ENCODE measurements around the gene NR6A1. TPM values are rescaled to one million over a fixed set of nuclear protein-coding genes. Genes with fewer than 3 reads are reported as not detected.

The NR6A1 gene
- total and polyA plus RNA-seq, 4 experiments from 2014 or later: 0.06 TPM; not detected in 3

DNA sequence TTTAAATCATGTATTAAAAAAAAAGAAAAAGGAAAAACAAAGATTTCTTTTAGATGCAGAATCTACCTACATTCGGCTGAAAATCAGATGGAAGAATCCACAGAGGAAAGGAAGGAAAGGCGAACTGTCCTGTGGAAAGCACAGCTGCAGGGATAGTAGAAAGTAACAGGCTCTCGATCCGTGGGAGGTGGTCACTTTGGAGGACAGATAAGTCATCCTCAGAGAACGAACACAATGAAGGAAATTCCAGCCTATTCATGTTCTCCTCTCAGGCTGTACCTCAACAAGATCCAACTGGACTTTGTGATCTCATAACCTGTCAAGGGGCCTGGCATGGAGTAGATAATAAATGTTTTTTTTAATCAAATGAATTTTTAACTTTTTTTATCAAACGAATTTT lies 72.8 kb downstream of the NR6A1 start:
- H3K27ac Mint-ChIP-seq: no peak overlapping the region
- Histone ChIP-seq H3K27me3 (ENCODE audit: insufficient read depth, low read length) (no peaks in the 10 kb centered on the region), H3K27ac (ENCODE audit: low read depth, low read length) (no peak overlapping the region), H3K4me1 (ENCODE audit: insufficient read depth, low read length) (no peaks in the 10 kb centered on the region), H3K4me3 (ENCODE audit: low read length in 2 of 2) (no peak overlapping the region), H3K9me3 (ENCODE audit: control insufficient read depth in 1 of 2, low read length in 2 of 2) (no peaks in the 10 kb centered on the region), H3K36me3 (ENCODE audit: insufficient read depth, low read length) (no peaks in the 10 kb centered on the region)
- H3K4me3 Mint-ChIP-seq: no peak overlapping the region
- ChIA-PET CTCF (ENCODE audit: partially characterized antibody) (interaction anchor here (1.3 to 1.6 kb wide), 2 partner anchors 10 to 20 kb away, joined by 3 read pairs; no protein-coding TSS in a partner anchor), POLR2A (ENCODE audit: partially characterized antibody) (no interaction called here)
- peaks cover 0 to 2% of the 10 kb centered on the region in 2 donors for H3K27me3 Mint-ChIP-seq
- intact Hi-C loops (cut with micrococcal nuclease): no loop called here
- no peaks in the 10 kb centered on the region for H3K36me3 Mint-ChIP-seq
- DNase-seq: no peak
- H3K4me1 Mint-ChIP-seq: no peaks in the 10 kb centered on the region
- H3K9me3 Mint-ChIP-seq: no peaks in the 10 kb centered on the region

DNA sequence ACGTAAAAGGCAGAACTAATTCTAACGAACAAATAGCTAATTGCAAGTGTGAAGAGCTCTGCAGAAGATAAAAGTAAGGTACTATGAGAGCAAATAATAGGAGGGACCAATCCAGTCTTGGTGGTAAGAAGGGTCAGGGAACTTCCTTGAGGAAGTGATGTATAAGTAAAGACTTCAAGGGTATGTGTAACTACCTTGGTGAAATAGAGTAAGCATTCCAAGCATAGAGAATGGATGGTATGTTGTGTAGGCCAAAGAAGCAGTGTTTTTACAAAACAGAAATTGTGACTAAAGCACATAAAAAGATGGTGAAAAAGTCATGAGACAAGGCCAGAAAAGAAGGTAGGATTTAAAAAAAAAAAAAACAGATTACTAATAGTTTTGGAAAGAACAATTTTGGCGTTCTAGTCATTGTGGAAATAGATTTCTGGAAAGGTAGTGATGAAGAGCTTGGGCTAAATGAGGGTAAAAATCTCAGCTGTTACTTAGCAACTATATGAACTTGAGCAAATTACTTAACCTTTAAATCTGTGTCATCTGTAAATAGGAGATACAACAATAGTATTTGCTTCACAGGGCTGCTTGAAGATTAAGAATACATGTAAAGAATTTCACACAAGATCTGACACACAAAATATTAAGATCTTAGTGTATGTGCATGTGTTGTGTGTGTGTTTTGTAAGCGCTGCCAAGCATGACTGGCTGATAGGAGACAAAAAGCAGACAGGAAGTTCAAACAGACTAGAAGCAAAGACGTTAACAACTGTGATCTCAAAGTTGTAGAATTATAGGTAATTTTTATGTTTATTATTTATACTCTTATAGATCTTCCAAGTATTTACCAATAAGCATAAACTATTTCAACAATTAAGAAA lies 73.5 kb downstream of the NR6A1 start:
- Histone ChIP-seq H3K27me3 (ENCODE audit: insufficient read depth, low read length) (no peaks in the 10 kb centered on the region), H3K4me3 (ENCODE audit: low read length in 2 of 2) (no peak overlapping the region), H3K4me1 (ENCODE audit: insufficient read depth, low read length) (no peaks in the 10 kb centered on the region), H3K36me3 (ENCODE audit: insufficient read depth, low read length) (no peaks in the 10 kb centered on the region), H3K9me3 (ENCODE audit: control insufficient read depth in 1 of 2, low read length in 2 of 2) (no peaks in the 10 kb centered on the region), H3K27ac (ENCODE audit: low read depth, low read length) (no peak overlapping the region)
- ChIA-PET CTCF (ENCODE audit: partially characterized antibody) (interaction anchor here (0.7 to 1.6 kb wide), 2 partner anchors 20 to 1159 kb away, joined by 3 read pairs; no protein-coding TSS in a partner anchor), POLR2A (ENCODE audit: partially characterized antibody) (no interaction called here)
- peaks cover 1 to 2% of the 10 kb centered on the region in 2 donors for H3K27me3 Mint-ChIP-seq
- no peaks in the 10 kb centered on the region for H3K4me1 Mint-ChIP-seq
- H3K9me3 Mint-ChIP-seq: no peaks in the 10 kb centered on the region
- intact Hi-C loops (cut with micrococcal nuclease): no loop called here
- no peaks in the 10 kb centered on the region for H3K36me3 Mint-ChIP-seq
- H3K4me3 Mint-ChIP-seq: no peak overlapping the region
- H3K27ac Mint-ChIP-seq: no peak overlapping the region
- no peak for DNase-seq

DNA sequence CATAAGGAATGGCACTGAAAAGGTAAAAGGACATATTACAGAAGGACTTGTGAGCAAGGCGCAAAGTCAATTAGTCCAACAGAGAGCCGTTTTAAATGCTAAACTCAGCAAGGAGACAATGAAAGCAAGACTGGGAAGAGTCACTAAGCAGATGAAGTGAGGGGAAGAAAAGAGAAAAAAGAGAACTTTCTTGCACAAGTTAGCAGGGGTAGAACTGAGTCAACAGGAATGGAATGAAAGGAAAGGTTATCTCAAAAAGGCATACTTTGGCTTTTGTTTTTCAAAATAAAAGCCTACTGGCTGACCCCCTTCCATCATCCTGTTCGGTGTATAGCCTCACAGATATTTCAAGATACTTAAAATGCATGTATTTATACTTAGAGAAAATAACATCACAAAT lies 75.0 kb downstream of the NR6A1 start:
- CTCF ChIA-PET (ENCODE audit: partially characterized antibody): no interaction called here
- no peaks in the 10 kb centered on the region for H3K4me1 Mint-ChIP-seq

DNA sequence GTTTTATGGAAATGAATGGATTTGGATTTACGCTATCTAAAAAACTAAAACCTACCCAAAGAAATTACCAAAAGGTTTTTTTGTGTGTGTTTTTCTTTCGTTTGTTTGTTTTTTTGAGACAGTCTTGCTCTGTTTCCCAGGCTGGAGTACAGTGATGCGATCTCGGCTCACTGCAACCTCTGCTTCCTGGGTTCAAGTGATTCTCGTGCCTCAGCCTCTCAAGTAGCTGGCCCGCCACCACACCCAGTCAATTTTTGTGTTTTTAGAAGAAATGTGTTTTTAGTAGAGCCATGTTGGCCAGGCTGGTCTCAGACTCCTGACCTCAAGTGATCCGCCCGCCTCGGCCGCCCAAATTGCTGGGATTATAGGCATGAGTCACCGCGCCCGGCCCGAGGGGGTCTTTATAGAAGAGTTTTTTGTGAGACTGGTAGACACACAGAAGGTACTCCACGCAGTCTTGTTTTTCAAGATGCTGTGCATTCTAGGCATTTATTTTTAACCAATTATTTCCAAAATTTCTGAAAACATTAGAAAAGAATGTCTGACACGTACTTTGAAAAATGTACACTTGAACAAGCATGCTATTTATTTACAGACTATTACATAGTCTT lies 75.7 kb downstream of the NR6A1 start:
- H3K4me1 ChIP-seq (ENCODE audit: insufficient read depth, low read length): no peaks in the 10 kb centered on the region
- POLR2A ChIA-PET (ENCODE audit: partially characterized antibody): no interaction called here
- H3K27ac Mint-ChIP-seq: no peak overlapping the region
- peaks cover 0 to 2% of the 10 kb centered on the region in 2 donors for H3K27me3 Mint-ChIP-seq
- no peak overlapping the region for H3K4me3 Mint-ChIP-seq
- H3K4me3 ChIP-seq (ENCODE audit: low read length in 2 of 2): no peak overlapping the region
- H3K9me3 ChIP-seq (ENCODE audit: control insufficient read depth in 1 of 2, low read length in 2 of 2): no peaks in the 10 kb centered on the region
- H3K9me3 Mint-ChIP-seq: no peaks in the 10 kb centered on the region
- H3K4me1 Mint-ChIP-seq: no peaks in the 10 kb centered on the region
- CTCF ChIA-PET (ENCODE audit: partially characterized antibody): no interaction called here
- DNase-seq: no peak
- no peaks in the 10 kb centered on the region for H3K36me3 Mint-ChIP-seq
- no peaks in the 10 kb centered on the region for H3K36me3 ChIP-seq (ENCODE audit: insufficient read depth, low read length)
- intact Hi-C loops (cut with micrococcal nuclease): no loop called here
- H3K27ac ChIP-seq (ENCODE audit: low read depth, low read length): no peak overlapping the region
- no peaks in the 10 kb centered on the region for H3K27me3 ChIP-seq (ENCODE audit: insufficient read depth, low read length)

More for the DNA sequence above, 75.0 kb downstream of the NR6A1 start:
- H3K27me3 Mint-ChIP-seq: peaks cover 0 to 2% of the 10 kb centered on the region in 2 donors
- H3K27ac Mint-ChIP-seq: no peak overlapping the region
- H3K27ac ChIP-seq (ENCODE audit: low read depth, low read length): no peak overlapping the region
- no peaks in the 10 kb centered on the region for H3K36me3 Mint-ChIP-seq
- no peak overlapping the region for H3K4me3 ChIP-seq (ENCODE audit: low read length in 2 of 2)
- H3K27me3 ChIP-seq (ENCODE audit: insufficient read depth, low read length): no peaks in the 10 kb centered on the region
- intact Hi-C loops (cut with micrococcal nuclease): no loop called here
- DNase-seq: no peak
- no peaks in the 10 kb centered on the region for H3K9me3 Mint-ChIP-seq
- H3K36me3 ChIP-seq (ENCODE audit: insufficient read depth, low read length): no peaks in the 10 kb centered on the region
- H3K9me3 ChIP-seq (ENCODE audit: control insufficient read depth in 1 of 2, low read length in 2 of 2): no peaks in the 10 kb centered on the region
- no peak overlapping the region for H3K4me3 Mint-ChIP-seq
- H3K4me1 ChIP-seq (ENCODE audit: insufficient read depth, low read length): no peaks in the 10 kb centered on the region
- POLR2A ChIA-PET (ENCODE audit: partially characterized antibody): no interaction called here

DNA sequence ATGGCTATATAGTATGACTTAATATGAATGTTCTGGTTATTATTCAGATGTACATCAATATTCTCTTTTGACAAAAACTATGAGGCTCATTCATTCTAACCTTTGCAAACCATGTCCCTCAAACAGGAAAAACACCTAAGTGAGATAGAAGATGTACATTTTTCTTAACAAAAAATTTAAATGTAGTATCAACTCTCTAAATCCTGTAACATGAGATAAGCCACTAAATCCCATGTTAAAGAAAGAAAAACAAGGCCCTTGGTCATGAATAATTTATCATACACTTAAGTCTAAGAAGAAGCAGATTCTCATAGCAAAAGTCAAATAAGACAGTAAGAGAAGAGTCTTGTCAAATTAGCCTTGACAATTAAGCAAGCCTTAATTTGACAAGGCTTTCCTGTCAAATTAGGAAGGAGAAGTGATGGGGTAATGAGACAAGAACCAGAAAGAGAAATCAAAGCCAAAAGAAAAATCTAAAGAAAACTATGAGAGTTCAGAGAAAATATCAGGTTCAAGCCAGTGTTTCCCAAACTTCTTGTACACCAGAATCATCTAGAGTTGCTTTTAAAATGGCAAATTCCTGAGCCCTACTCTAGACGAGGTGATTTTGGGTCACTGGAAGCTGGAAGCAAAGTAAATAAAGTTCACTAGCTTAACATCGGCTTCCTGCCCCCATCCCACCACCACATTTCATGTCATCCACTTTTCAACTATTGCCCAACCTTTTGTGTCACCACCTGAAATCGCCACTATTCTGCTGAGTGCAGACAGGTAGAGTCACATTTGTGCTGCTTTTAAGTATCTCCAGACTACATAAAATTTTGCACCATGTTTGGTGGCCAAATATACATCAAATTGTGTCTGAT lies 76.5 kb downstream of the NR6A1 start:
- H3K36me3 ChIP-seq (ENCODE audit: insufficient read depth, low read length): no peaks in the 10 kb centered on the region
- no peaks in the 10 kb centered on the region for H3K9me3 Mint-ChIP-seq
- H3K27ac ChIP-seq (ENCODE audit: low read depth, low read length): no peak overlapping the region
- H3K27ac Mint-ChIP-seq: no peak overlapping the region
- H3K27me3 ChIP-seq (ENCODE audit: insufficient read depth, low read length): no peaks in the 10 kb centered on the region
- H3K9me3 ChIP-seq (ENCODE audit: control insufficient read depth in 1 of 2, low read length in 2 of 2): no peaks in the 10 kb centered on the region
- DNase-seq: no peak
- ChIA-PET CTCF (ENCODE audit: partially characterized antibody) (no interaction called here), POLR2A (ENCODE audit: partially characterized antibody) (no interaction called here)
- H3K4me3 ChIP-seq (ENCODE audit: low read length in 2 of 2): no peak overlapping the region
- no peaks in the 10 kb centered on the region for H3K4me1 ChIP-seq (ENCODE audit: insufficient read depth, low read length)
- no peak overlapping the region for H3K4me3 Mint-ChIP-seq
- H3K4me1 Mint-ChIP-seq: no peaks in the 10 kb centered on the region
- intact Hi-C loops (cut with micrococcal nuclease): no loop called here
- H3K27me3 Mint-ChIP-seq: peaks cover 1 to 2% of the 10 kb centered on the region in 2 donors
- H3K36me3 Mint-ChIP-seq: no peaks in the 10 kb centered on the region

DNA sequence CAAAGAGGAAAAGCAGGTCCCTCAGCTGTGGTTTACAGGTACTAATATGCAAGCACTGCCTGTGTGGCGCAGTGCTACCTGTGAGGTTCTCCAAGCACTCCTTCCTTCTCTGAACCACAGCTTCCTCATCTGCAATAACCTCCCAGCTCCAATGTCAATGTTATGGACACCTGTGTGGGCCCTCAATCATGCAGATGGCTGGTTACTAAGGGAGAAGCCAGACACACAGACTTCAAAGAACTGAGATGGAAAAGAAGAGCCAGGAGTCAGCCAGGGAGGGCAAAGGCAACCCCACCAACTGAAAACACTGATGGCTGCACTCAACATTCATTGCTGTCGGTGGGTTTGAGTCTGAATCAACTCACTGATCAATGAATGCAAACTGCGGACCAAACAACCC lies 77.7 kb downstream of the NR6A1 start:
- Mint-ChIP-seq H3K9me3 (no peaks in the 10 kb centered on the region), H3K27me3 (peaks cover 2% of the 10 kb centered on the region in 2 donors), H3K27ac (no peak overlapping the region), H3K4me3 (no peak overlapping the region), H3K4me1 (no peaks in the 10 kb centered on the region), H3K36me3 (no peaks in the 10 kb centered on the region)
- no peaks in the 10 kb centered on the region for H3K27me3 ChIP-seq (ENCODE audit: insufficient read depth, low read length)
- no peak overlapping the region for H3K4me3 ChIP-seq (ENCODE audit: low read length in 2 of 2)
- CTCF ChIA-PET (ENCODE audit: partially characterized antibody): interaction anchor here (0.7 kb wide), 1 partner anchor 18 kb away, joined by 4 read pairs; no protein-coding TSS in a partner anchor
- no peak overlapping the region for H3K27ac ChIP-seq (ENCODE audit: low read depth, low read length)
- H3K36me3 ChIP-seq (ENCODE audit: insufficient read depth, low read length): no peaks in the 10 kb centered on the region
- no peak for DNase-seq
- H3K9me3 ChIP-seq (ENCODE audit: control insufficient read depth in 1 of 2, low read length in 2 of 2): no peaks in the 10 kb centered on the region
- H3K4me1 ChIP-seq (ENCODE audit: insufficient read depth, low read length): no peaks in the 10 kb centered on the region
- intact Hi-C loops (cut with micrococcal nuclease): no loop called here
- POLR2A ChIA-PET (ENCODE audit: partially characterized antibody): no interaction called here
